ENCODE measurements around the gene SEC61B. TPM values are rescaled to one million over a fixed set of nuclear protein-coding genes. Genes with fewer than 3 reads are reported as not detected.

SEC61B gene
- total and polyA plus RNA-seq, 9 of the 15 experiments (the other 6 are each of a cell fraction or from before 2014, with no cell fraction given): 57.8 to 262 (median 172) TPM

GRCh38 chr9:99187311-99187710 lies 34.8 kb upstream of the SEC61B start:
- Histone ChIP-seq H3K4me2 (ENCODE audit: insufficient read depth, low read length) (no peak overlapping the region), H3K36me3 (ENCODE audit: control insufficient read depth, insufficient read depth, low read length) (no peaks in the 10 kb centered on the region), H3K4me1 (replicated peaks in 1 of 2; ENCODE audit: control insufficient read depth in 2 of 2, insufficient read depth in 2 of 2, low read length in 2 of 2) (peaks cover 2 to 5% of the 10 kb centered on the region in 2 experiments; a peak in 3 of 5 replicates), H3K4me3 (no peak overlapping the region), H3K9me1 (ENCODE audit: control insufficient read depth, insufficient read depth, low read length) (no peaks in the 10 kb centered on the region), H3K27me3 (ENCODE audit: control insufficient read depth in 2 of 2, insufficient read depth in 2 of 2, low read length in 2 of 2) (peaks cover 30 to 48% of the 10 kb centered on the region in 2 experiments; a peak in 4 of 5 replicates), H3K27ac (ENCODE audit: extremely low read depth, low read depth, low read length) (no peak overlapping the region), H3K9me3 (replicated peaks; ENCODE audit: control insufficient read depth, insufficient read depth, low read depth, low read length) (no peaks in the 10 kb centered on the region), H3K79me2 (ENCODE audit: control insufficient read depth, insufficient read depth, low read length) (no peaks in the 10 kb centered on the region), H3K9ac (ENCODE audit: insufficient read depth in 1 of 2, low read depth in 2 of 2, low read length in 2 of 2) (no peak overlapping the region), H4K20me1 (replicated peaks; ENCODE audit: control insufficient read depth, insufficient read depth, low read length) (no peaks in the 10 kb centered on the region), H2AFZ (ENCODE audit: low read depth, low read length) (no peak overlapping the region)
- in situ Hi-C loops (cut with MboI): loop anchor here (10.0 kb wide), 2 partner anchors 827 to 1027 kb away; no protein-coding TSS in a partner anchor
- no peak for ATAC-seq
- intact Hi-C loops (cut with micrococcal nuclease): loop anchor here (10.0 kb wide), 6 partner anchors 107 to 797 kb away; no protein-coding TSS in a partner anchor
- ChIA-PET POLR2A (interaction anchor here (1.4 to 1.5 kb wide), 2 partner anchors 10 to 25 kb away, joined by 3 to 4 read pairs; no protein-coding TSS in a partner anchor), CTCF (ENCODE audit: low intra/inter-chr PET ratio) (no interaction called here)
- TF ChIP-seq CREBBP (IDR thresholded peaks at IDR 0.05; ENCODE audit: low read depth, low read length) (no peak), KLF1 (tag; IDR thresholded peaks at IDR 0.05) (no peak), CEBPB (tag; IDR thresholded peaks at IDR 0.05) (no peak), GTF2A2 (tag; IDR thresholded peaks at IDR 0.05) (no peak), BMI1 (IDR thresholded peaks at IDR 0.05; ENCODE audit: low read length) (no peak), ZNF143 (CRISPR knock-in tag; IDR thresholded peaks at IDR 0.05) (no peak), RBM25 (IDR thresholded peaks at IDR 0.05; ENCODE audit: low read depth, low read length, severe bottlenecking) (no peak), ZNF75A (CRISPR knock-in tag; IDR thresholded peaks at IDR 0.05) (no peak), U2AF2 (optimal IDR thresholded peaks at IDR 0.05; ENCODE audit: low read depth, low read length) (no peak), CTCFL (IDR thresholded peaks at IDR 0.05; ENCODE audit: borderline replicate concordance, insufficient read depth, low read depth, low read length, poor library complexity, severe bottlenecking) (no peak), DLX4 (CRISPR knock-in tag; IDR thresholded peaks at IDR 0.05) (no peak), ZNF224 (CRISPR knock-in tag; IDR thresholded peaks at IDR 0.05) (no peak), USF2 (CRISPR knock-in tag; IDR thresholded peaks at IDR 0.05) (no peak), RBM15 (IDR thresholded peaks at IDR 0.05; ENCODE audit: insufficient read depth, low read length) (no peak), CHCHD3 (CRISPR knock-in tag; IDR thresholded peaks at IDR 0.05) (no peak), PHTF2 (CRISPR knock-in tag; IDR thresholded peaks at IDR 0.05) (no peak), CBFB (CRISPR knock-in tag; IDR thresholded peaks at IDR 0.05) (no peak), BDP1 (IDR thresholded peaks at IDR 0.05; ENCODE audit: insufficient read depth, insufficient read length) (no peak)
- no peak for DNase-seq (ENCODE audit: extremely low read depth in 1 of 4, low spot score in 3 of 4)
- BruUV-seq (replicated peaks): no TSS peak
- 3% methylated on average over 4 of the region's 4 CpGs for WGBS (ENCODE audit: insufficient coverage, low coverage, missing lambda C conversion rate)
- no peak for FAIRE-seq
